ENCODE measurements around the gene FRYL.

DNA sequence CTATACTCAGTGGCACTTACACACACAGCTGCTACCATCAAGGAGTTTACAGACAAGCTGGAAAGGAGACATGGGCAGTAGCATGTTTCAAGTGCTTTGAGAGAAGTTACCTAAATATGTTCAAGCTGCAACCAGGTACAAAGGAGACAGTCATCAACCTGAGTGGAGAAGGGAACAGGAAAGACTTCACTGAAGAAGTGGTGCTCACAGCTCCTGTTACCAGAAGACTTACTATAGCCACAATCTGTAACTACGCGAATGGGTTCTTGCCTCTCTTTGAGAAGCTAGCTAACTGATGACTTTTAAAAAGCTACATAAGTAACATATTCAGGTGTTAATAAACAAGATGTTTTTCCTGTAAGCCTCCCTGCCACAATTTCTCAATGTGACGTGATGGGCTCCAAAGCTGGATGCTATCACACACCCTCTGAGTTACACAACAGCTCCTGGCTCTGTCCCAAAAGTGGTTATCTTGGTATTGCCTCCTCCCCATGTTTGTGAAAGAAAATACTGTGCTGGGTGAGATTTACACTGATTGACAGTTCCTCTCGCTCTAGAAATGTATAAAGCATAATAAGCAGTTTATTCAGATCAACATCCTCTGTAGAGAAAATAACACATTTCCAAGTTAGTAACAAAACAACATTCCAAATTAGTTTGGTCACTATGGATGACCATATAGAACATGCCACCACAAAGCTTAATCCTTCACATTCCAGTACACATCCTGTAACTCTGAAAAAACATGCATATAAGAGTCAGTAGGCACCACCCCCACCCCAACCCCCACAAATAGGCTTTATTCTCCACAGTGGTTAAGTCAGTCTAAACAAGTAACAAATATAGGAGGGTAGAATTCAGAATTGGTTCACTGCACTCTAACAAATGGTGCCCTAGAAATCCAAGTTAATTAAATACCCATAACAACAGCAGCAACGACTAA is 81.8 kb downstream of the FRYL start:
- TF ChIP-seq, protein P1, sequence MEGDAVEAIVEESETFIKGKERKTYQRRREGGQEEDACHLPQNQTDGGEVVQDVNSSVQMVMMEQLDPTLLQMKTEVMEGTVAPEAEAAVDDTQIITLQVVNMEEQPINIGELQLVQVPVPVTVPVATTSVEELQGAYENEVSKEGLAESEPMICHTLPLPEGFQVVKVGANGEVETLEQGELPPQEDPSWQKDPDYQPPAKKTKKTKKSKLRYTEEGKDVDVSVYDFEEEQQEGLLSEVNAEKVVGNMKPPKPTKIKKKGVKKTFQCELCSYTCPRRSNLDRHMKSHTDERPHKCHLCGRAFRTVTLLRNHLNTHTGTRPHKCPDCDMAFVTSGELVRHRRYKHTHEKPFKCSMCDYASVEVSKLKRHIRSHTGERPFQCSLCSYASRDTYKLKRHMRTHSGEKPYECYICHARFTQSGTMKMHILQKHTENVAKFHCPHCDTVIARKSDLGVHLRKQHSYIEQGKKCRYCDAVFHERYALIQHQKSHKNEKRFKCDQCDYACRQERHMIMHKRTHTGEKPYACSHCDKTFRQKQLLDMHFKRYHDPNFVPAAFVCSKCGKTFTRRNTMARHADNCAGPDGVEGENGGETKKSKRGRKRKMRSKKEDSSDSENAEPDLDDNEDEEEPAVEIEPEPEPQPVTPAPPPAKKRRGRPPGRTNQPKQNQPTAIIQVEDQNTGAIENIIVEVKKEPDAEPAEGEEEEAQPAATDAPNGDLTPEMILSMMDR (conservative IDR thresholded peaks at IDR 0.05; ENCODE audit: low read depth, low read length), result no peak
- TF ChIP-seq EZH2 (IDR thresholded peaks at IDR 0.05; ENCODE audit: low read length, unreplicated experiment) (no peak), EZH2phosphoT487 (IDR thresholded peaks at IDR 0.05; ENCODE audit: borderline replicate concordance, low read length) (no peak)

All from PC-3 (cell line).